ENCODE measurements around the gene PRSS38.

PRSS38 gene

GRCh38 chr1:227815468-227816409, at the start of gene PRSS38:
PRSS38 (plus strand) TSS chr1:227815675; CDS start chr1:227815717, 42 bp downstream.
- Histone ChIP-seq H3K36me3 (no peaks in the 10 kb centered on the region), H3K4me1 (ENCODE audit: control insufficient read depth in 1 of 2, insufficient read depth in 1 of 2, low read depth in 1 of 2, low read length in 1 of 2) (no peaks in the 10 kb centered on the region), H3K9me3 (no peaks in the 10 kb centered on the region), H3K27me3 (no peaks in the 10 kb centered on the region), H3K27ac (no peak within 1 kb of the TSS), H3K4me3 (ENCODE audit: low read depth in 1 of 2, low read length in 1 of 2) (no peak within 1 kb of the TSS)
- TF ChIP-seq CTCF (IDR thresholded peaks at IDR 0.05): no peak

GRCh38 chr1:227766015-227766634, 49.4 kb upstream of the PRSS38 start:
- Histone ChIP-seq H3K4me1 (ENCODE audit: control insufficient read depth in 1 of 2, insufficient read depth in 1 of 2, low read depth in 1 of 2, low read length in 1 of 2) (no peaks in the 10 kb centered on the region), H3K27ac (no peak overlapping the region), H3K36me3 (peaks cover 57% of the 10 kb centered on the region), H3K27me3 (no peaks in the 10 kb centered on the region), H3K4me3 (ENCODE audit: low read depth in 1 of 2, low read length in 1 of 2) (no peak overlapping the region), H3K9me3 (no peaks in the 10 kb centered on the region)
- TF ChIP-seq CTCF (IDR thresholded peaks at IDR 0.05): no peak

- TF ChIP-seq CTCF (IDR thresholded peaks at IDR 0.05): no peak
- no peaks in the 10 kb centered on the region for H3K9me3 ChIP-seq
- no peak overlapping the region for H3K27ac ChIP-seq
- no peaks in the 10 kb centered on the region for H3K27me3 ChIP-seq
- H3K4me1 ChIP-seq (ENCODE audit: control insufficient read depth in 1 of 2, insufficient read depth in 1 of 2, low read depth in 1 of 2, low read length in 1 of 2): no peaks in the 10 kb centered on the region
- peaks cover 50% of the 10 kb centered on the region for H3K36me3 ChIP-seq
- H3K4me3 ChIP-seq (ENCODE audit: low read depth in 1 of 2, low read length in 1 of 2): no peak overlapping the region
Observed at GRCh38 chr1:227766653-227767277, 48.7 kb upstream of the PRSS38 start.

- H3K4me3 ChIP-seq (ENCODE audit: low read depth in 1 of 2, low read length in 1 of 2): no peak overlapping the region
- no peaks in the 10 kb centered on the region for H3K27me3 ChIP-seq
- no peak overlapping the region for H3K27ac ChIP-seq
- H3K9me3 ChIP-seq: no peaks in the 10 kb centered on the region
- no peaks in the 10 kb centered on the region for H3K4me1 ChIP-seq (ENCODE audit: control insufficient read depth in 1 of 2, insufficient read depth in 1 of 2, low read depth in 1 of 2, low read length in 1 of 2)
- peaks cover 44% of the 10 kb centered on the region for H3K36me3 ChIP-seq
- TF ChIP-seq CTCF (IDR thresholded peaks at IDR 0.05): no peak
Observed at GRCh38 chr1:227767401-227768124, 47.9 kb upstream of the PRSS38 start.

- Histone ChIP-seq H3K4me3 (ENCODE audit: low read depth in 1 of 2, low read length in 1 of 2) (no peak overlapping the region), H3K27me3 (no peaks in the 10 kb centered on the region), H3K9me3 (no peaks in the 10 kb centered on the region), H3K27ac (no peak overlapping the region), H3K4me1 (ENCODE audit: control insufficient read depth in 1 of 2, insufficient read depth in 1 of 2, low read depth in 1 of 2, low read length in 1 of 2) (no peaks in the 10 kb centered on the region), H3K36me3 (peaks cover 44% of the 10 kb centered on the region)
- TF ChIP-seq CTCF (IDR thresholded peaks at IDR 0.05): no peak
Observed at GRCh38 chr1:227768125-227768439, 47.4 kb upstream of the PRSS38 start.
